K562 (cell line): ENCODE data around the gene NTSR1. TPM values are rescaled to one million over a fixed set of nuclear protein-coding genes. Genes with fewer than 3 reads are reported as not detected.
A peak's percentile ranks its signal among the peaks of the same experiment; 100 is the strongest.

Experiments
- BRD4 ChIP-seq: fragments of 200-600 bp; sonication (generic); IDR thresholded peaks from 2 replicates; pipeline ENCODE4 v1.6.1; 2017; ENCODE audit warnings: inconsistent platforms
- CBX1 ChIP-seq: sonication (generic); IDR thresholded peaks from 2 replicates; pipeline ENCODE4 v1.6.1; 2016; ENCODE audit warnings: antibody characterized with exemption, low read depth, mild to moderate bottlenecking
- CHD2 ChIP-seq: IDR thresholded peaks from 2 replicates; pipeline ENCODE4 v1.6.1; 2011; ENCODE audit warnings: low read depth, low read length
- ELF2 ChIP-seq: fragments of 250-450 bp; sonication (Bioruptor Pico); IDR thresholded peaks from 2 replicates; pipeline ENCODE4 v1.5.0; 2021; ENCODE audit warnings: mild to moderate bottlenecking
- ETV6 ChIP-seq, 3 experiments: fragments of 150-350 bp in 1 of 3; sonication (generic) in 1 of 3; formaldehyde crosslinking in 1 of 3; IDR thresholded peaks; 2 replicates each; pipeline versions ENCODE4 v1.6.1 to v1.8.0; 2014 to 2022; ENCODE audit warnings: borderline replicate concordance in 2 of 3, low read depth in 2 of 3, antibody characterized with exemption in 1 of 3, low read length in 1 of 3, mild to moderate bottlenecking in 1 of 3, missing genetic modification reagents in 1 of 3
- FOXK1 ChIP-seq: sonication (generic); formaldehyde crosslinking; IDR thresholded peaks from 2 replicates; pipeline ENCODE4 v1.8.0; 2022; ENCODE audit warnings: missing genetic modification reagents, mild to moderate bottlenecking, borderline replicate concordance
- GTF2A2 ChIP-seq: IDR thresholded peaks from 2 replicates; pipeline ENCODE4 v1.6.1; 2016; ENCODE audit warnings: mild to moderate bottlenecking, missing genetic modification characterization, missing compliant biosample characterization
- MXD1 ChIP-seq: fragments of 250-450 bp; sonication (Bioruptor Pico); IDR thresholded peaks from 2 replicates; pipeline ENCODE4 v1.8.0; 2021; ENCODE audit warnings: borderline replicate concordance, mild to moderate bottlenecking, moderate library complexity; ENCODE audit not compliant: poor library complexity, severe bottlenecking
- NCOR1 ChIP-seq: fragments of 450-650 bp; IDR thresholded peaks from 2 replicates; pipeline ENCODE4 v1.6.1; 2016; ENCODE audit warnings: mild to moderate bottlenecking, moderate library complexity
- RB1 ChIP-seq: fragments of 450-650 bp; IDR thresholded peaks from 2 replicates; pipeline ENCODE4 v1.6.1; 2017; ENCODE audit warnings: low read depth, mild to moderate bottlenecking
- SIN3B ChIP-seq: fragments of 450-650 bp; IDR thresholded peaks from 2 replicates; pipeline ENCODE4 v1.6.1; 2017; ENCODE audit warnings: low read depth, mild to moderate bottlenecking, moderate library complexity
- SP1 ChIP-seq: sonication (generic); formaldehyde crosslinking; IDR thresholded peaks from 2 replicates; pipeline ENCODE4 v1.8.1; 2022; ENCODE audit warnings: mild to moderate bottlenecking, missing genetic modification reagents
- ZNF197 ChIP-seq: fragments of 200-800 bp; sonication (Bioruptor generic); IDR thresholded peaks from 2 replicates; pipeline ENCODE4 v1.6.1; 2016; ENCODE audit warnings: low read depth, missing genetic modification characterization, missing compliant biosample characterization
- ZNF3 ChIP-seq: fragments of 250-450 bp; sonication (Bioruptor Pico); IDR thresholded peaks from 2 replicates; pipeline ENCODE4 v1.5.0; 2021; ENCODE audit warnings: mild to moderate bottlenecking, moderate library complexity
- ZNF764 ChIP-seq: fragments of 250-450 bp; sonication (Bioruptor Pico); IDR thresholded peaks from 2 replicates; pipeline ENCODE4 v1.4.0; 2020; ENCODE audit warnings: low read depth, mild to moderate bottlenecking, moderate library complexity
- polyA plus RNA-seq, 8 experiments: library from polyadenylated mRNA; depleted of rRNA in 4 of 8; stranded (reverse) in 5 of 8; unstranded in 3 of 8; fragments of >200 nt; fragmentation: Nextera tagmentation in 2 of 8; fragmentation: Illumina TruSeq in 1 of 8; extraction: Ambion mirVana in 2 of 8; extraction: Trizol in 1 of 8; gene quantifications; 2 replicates each; pipeline versions ENCODE4 v1.2.1 to v1.2.3, GENCODE V29; 2011 to 2014; ENCODE audit warnings: inconsistent platforms in 1 of 8, missing spikeins in 1 of 8
- total RNA-seq, 7 experiments: library from RNA; depleted of rRNA in 6 of 7; stranded (reverse); fragments of >200 nt in 6 of 7; fragmentation: Illumina TruSeq in 2 of 7; extraction: Trizol in 2 of 7; gene quantifications; 2 replicates each; pipeline versions ENCODE4 v1.2.1 to v1.2.3, GENCODE V29; 2011 to 2021; ENCODE audit warnings: low replicate concordance in 1 of 7
- TF ChIP-seq, protein P1 (sequence below): fragments of 250-450 bp; sonication (Bioruptor Pico); IDR thresholded peaks from 2 replicates; pipeline ENCODE4 v1.4.0; 2020
- TF ChIP-seq, protein P2 (sequence below), 2 experiments: fragments of 450-650 bp in 1 of 2; IDR thresholded peaks; 2 replicates each; pipeline ENCODE4 v1.6.1; 2011 to 2017; ENCODE audit warnings: low read depth in 2 of 2, antibody characterized with exemption in 1 of 2, borderline replicate concordance in 1 of 2, low read length in 1 of 2, mild to moderate bottlenecking in 1 of 2, mixed read lengths in 1 of 2; ENCODE audit not compliant: control insufficient read depth in 1 of 2
- TF ChIP-seq, protein P3 (sequence below): fragments of 450-650 bp; IDR thresholded peaks from 2 replicates; pipeline ENCODE4 v1.6.1; 2017; ENCODE audit warnings: mild to moderate bottlenecking, moderate library complexity
- TF ChIP-seq, protein P4 (sequence below): fragments of 450-650 bp; formaldehyde crosslinking; IDR thresholded peaks from 2 replicates; pipeline ENCODE4 v1.4.0; 2022; ENCODE audit warnings: mild to moderate bottlenecking, moderate library complexity

Gene NTSR1
- total and polyA plus RNA-seq, 9 of the 15 experiments (the other 6 are each of a cell fraction or from before 2014, with no cell fraction given) = 0.04 to 0.40 (median 0.13) TPM; not detected in 3

- TF ChIP-seq, protein P1, sequence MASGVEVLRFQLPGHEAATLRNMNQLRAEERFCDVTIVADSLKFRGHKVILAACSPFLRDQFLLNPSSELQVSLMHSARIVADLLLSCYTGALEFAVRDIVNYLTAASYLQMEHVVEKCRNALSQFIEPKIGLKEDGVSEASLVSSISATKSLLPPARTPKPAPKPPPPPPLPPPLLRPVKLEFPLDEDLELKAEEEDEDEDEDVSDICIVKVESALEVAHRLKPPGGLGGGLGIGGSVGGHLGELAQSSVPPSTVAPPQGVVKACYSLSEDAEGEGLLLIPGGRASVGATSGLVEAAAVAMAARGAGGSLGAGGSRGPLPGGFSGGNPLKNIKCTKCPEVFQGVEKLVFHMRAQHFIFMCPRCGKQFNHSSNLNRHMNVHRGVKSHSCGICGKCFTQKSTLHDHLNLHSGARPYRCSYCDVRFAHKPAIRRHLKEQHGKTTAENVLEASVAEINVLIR (CRISPR knock-in tag) = 0 out of 2 replicates have a peak, but pooled peaks have one; percentile 10
- no peak for TF ChIP-seq FOXK1 (CRISPR knock-in tag)
- no peak for TF ChIP-seq SIN3B
- no peak for TF ChIP-seq MXD1
- no peak for TF ChIP-seq CHD2
- TF ChIP-seq ZNF197 = no peak
- TF ChIP-seq, protein P2, sequence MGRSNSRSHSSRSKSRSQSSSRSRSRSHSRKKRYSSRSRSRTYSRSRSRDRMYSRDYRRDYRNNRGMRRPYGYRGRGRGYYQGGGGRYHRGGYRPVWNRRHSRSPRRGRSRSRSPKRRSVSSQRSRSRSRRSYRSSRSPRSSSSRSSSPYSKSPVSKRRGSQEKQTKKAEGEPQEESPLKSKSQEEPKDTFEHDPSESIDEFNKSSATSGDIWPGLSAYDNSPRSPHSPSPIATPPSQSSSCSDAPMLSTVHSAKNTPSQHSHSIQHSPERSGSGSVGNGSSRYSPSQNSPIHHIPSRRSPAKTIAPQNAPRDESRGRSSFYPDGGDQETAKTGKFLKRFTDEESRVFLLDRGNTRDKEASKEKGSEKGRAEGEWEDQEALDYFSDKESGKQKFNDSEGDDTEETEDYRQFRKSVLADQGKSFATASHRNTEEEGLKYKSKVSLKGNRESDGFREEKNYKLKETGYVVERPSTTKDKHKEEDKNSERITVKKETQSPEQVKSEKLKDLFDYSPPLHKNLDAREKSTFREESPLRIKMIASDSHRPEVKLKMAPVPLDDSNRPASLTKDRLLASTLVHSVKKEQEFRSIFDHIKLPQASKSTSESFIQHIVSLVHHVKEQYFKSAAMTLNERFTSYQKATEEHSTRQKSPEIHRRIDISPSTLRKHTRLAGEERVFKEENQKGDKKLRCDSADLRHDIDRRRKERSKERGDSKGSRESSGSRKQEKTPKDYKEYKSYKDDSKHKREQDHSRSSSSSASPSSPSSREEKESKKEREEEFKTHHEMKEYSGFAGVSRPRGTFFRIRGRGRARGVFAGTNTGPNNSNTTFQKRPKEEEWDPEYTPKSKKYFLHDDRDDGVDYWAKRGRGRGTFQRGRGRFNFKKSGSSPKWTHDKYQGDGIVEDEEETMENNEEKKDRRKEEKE (IDR thresholded peaks at IDR 0.05; ENCODE audit: borderline replicate concordance in 1 of 2, control insufficient read depth in 1 of 2, low read depth in 2 of 2, low read length in 1 of 2) = no peak
- TF ChIP-seq ELF2 (CRISPR knock-in tag) = 0 out of 2 replicates have a peak, but pooled peaks have one; percentile 47
- TF ChIP-seq ZNF764 (CRISPR knock-in tag) = no peak
- TF ChIP-seq GTF2A2 (tag) = no peak
- peak; percentile 52; the same call in 1 of the 2 replicates for TF ChIP-seq RB1
- no peak for TF ChIP-seq ZNF3 (CRISPR knock-in tag)
- TF ChIP-seq NCOR1 = no peak
- no peak; the same call in none of the 2 replicates for TF ChIP-seq CBX1
- TF ChIP-seq BRD4 = no peak
- peak; percentile 98 for TF ChIP-seq SP1 (CRISPR knock-in tag)
- TF ChIP-seq, protein P3, sequence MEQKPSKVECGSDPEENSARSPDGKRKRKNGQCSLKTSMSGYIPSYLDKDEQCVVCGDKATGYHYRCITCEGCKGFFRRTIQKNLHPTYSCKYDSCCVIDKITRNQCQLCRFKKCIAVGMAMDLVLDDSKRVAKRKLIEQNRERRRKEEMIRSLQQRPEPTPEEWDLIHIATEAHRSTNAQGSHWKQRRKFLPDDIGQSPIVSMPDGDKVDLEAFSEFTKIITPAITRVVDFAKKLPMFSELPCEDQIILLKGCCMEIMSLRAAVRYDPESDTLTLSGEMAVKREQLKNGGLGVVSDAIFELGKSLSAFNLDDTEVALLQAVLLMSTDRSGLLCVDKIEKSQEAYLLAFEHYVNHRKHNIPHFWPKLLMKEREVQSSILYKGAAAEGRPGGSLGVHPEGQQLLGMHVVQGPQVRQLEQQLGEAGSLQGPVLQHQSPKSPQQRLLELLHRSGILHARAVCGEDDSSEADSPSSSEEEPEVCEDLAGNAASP = no peak
- TF ChIP-seq, protein P4, sequence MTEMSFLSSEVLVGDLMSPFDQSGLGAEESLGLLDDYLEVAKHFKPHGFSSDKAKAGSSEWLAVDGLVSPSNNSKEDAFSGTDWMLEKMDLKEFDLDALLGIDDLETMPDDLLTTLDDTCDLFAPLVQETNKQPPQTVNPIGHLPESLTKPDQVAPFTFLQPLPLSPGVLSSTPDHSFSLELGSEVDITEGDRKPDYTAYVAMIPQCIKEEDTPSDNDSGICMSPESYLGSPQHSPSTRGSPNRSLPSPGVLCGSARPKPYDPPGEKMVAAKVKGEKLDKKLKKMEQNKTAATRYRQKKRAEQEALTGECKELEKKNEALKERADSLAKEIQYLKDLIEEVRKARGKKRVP (CRISPR knock-in tag) = no peak
- TF ChIP-seq ETV6 (IDR thresholded peaks at IDR 0.05; ENCODE audit: borderline replicate concordance in 1 of 2, low read depth in 2 of 2, low read length in 1 of 2) = no peak; a peak in 1 of 4 replicates
- TF ChIP-seq ETV6 (CRISPR knock-in tag; IDR thresholded peaks at IDR 0.05; ENCODE audit: borderline replicate concordance) = no peak
Measured at GRCh38 chr20:62794007-62794724, 85.5 kb downstream of the NTSR1 start (continued).
